Mucosa of descending colon (tissue), 3 donors: ENCODE data around the gene CASTOR1. TPM values are rescaled to one million over a fixed set of nuclear protein-coding genes. Genes with fewer than 3 reads are reported as not detected.
A peak's percentile ranks its signal among the peaks of the same experiment; 100 is the strongest.

Experiments
- ATAC-seq: fragments of 200-7000 bp; cut with Tn5 transposase; one replicate; pipeline ENCODE4 v1.9.1; 2020; ENCODE audit warnings: mild to moderate bottlenecking, moderate library complexity
- DNase-seq, 3 donors: peaks; one replicate each; pipeline ENCODE4 v3.0.0-alpha.2; 2020
- H3K36me3 ChIP-seq: fragments of 200-600 bp; one replicate; pipeline ENCODE4 v1.8.0; 2021; ENCODE audit warnings: low read depth, mild to moderate bottlenecking
- H3K4me1 ChIP-seq: fragments of 200-600 bp; one replicate; pipeline ENCODE4 v1.8.0; 2021; ENCODE audit warnings: low read depth, mild to moderate bottlenecking
- H3K4me3 ChIP-seq: fragments of 200-600 bp; one replicate; pipeline ENCODE4 v1.8.0; 2021; ENCODE audit warnings: mild to moderate bottlenecking
- H3K9me3 ChIP-seq: fragments of 200-600 bp; one replicate; pipeline ENCODE4 v1.8.0; 2021; ENCODE audit warnings: mild to moderate bottlenecking
- intact Hi-C, 2 donors: fragments of 100-400 bp; cut with DNase I in 1 of 2; cut with micrococcal nuclease in 1 of 2; formaldehyde crosslinking; loops; one replicate each; pipeline versions ENCODE4 v1.11.0 to v1.11.1; 2022; cut with DNase I, micrococcal nuclease
- total RNA-seq, 3 donors: library from RNA; stranded (reverse); fragmentation: NEBNext Ultra II Directional in 2 of 3; extraction: Animal tissue kit (Norgen Biotek cat#: 25700) in 2 of 3; gene quantifications; one replicate each; pipeline versions ENCODE4 v1.2.1 to v1.2.4, GENCODE V29; 2021 to 2023
- TF ChIP-seq, protein P1 (sequence below): fragments of 200-600 bp; IDR thresholded peaks from one replicate; pipeline ENCODE4 v1.8.0; 2022; ENCODE audit warnings: antibody characterized with exemption, mild to moderate bottlenecking
- donor health status: DM: no; HTN: no; CAD: no; lungs with moderate emphysema.
- donor health status: DM: no; HTN: no; CAD: no.
- donor health status: DM: no; HTN: yes; CAD: no.

Gene CASTOR1
- total RNA-seq, 3 donors from 2014 or later = 6.1 to 8.4 (median 7.6) TPM

DNA sequence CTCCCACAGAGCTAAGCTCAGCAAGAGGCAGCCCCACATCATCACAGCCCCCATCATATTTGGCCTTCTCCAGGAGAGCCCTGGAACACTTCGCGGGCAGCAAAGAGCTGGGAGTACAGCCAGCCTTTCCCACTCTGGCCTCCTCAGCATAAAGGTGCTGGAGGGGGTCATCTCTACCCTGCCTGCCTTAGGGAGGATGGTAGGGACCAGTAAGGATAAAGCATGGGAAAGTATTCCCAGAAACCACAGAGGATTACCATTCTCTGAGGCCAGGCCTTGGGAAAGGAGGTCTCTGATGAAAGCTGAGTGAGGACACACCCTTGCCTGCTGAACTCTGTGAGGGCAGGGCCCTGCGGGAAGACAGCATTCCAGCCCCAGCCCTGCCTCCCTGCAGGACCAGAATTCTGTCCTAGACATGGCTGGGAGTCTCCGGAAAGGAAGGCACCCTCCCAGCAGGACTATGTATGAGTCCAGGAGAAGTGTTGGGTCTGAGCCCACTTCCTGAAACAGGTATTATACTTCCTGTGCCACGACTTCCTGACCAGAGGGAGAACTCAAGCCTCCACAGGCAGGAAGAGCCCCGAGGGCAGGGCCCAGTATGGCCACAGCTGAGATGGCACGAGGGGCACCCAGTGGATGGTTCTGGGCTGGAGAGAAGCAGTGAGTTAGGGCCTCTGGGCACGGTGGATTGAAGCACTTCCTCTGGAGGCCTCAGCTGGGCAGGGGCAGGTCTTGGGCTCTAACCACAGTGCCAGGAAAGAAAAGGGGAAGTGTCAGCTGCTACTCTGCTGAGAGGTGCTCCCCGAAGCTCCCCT, 12.9 kb upstream of the CASTOR1 start:
- TF ChIP-seq, protein P1, sequence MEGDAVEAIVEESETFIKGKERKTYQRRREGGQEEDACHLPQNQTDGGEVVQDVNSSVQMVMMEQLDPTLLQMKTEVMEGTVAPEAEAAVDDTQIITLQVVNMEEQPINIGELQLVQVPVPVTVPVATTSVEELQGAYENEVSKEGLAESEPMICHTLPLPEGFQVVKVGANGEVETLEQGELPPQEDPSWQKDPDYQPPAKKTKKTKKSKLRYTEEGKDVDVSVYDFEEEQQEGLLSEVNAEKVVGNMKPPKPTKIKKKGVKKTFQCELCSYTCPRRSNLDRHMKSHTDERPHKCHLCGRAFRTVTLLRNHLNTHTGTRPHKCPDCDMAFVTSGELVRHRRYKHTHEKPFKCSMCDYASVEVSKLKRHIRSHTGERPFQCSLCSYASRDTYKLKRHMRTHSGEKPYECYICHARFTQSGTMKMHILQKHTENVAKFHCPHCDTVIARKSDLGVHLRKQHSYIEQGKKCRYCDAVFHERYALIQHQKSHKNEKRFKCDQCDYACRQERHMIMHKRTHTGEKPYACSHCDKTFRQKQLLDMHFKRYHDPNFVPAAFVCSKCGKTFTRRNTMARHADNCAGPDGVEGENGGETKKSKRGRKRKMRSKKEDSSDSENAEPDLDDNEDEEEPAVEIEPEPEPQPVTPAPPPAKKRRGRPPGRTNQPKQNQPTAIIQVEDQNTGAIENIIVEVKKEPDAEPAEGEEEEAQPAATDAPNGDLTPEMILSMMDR = no peak
- intact Hi-C loops = no loop called here
- peak; percentile 56 for ATAC-seq
- Histone ChIP-seq H3K9me3 (no peaks in the 10 kb centered on the region), H3K4me3 (no peak overlapping the region), H3K36me3 (no peaks in the 10 kb centered on the region), H3K4me1 (peaks cover 65% of the 10 kb centered on the region)
- peak; percentile 65 to 74 (median 73) for DNase-seq

DNA sequence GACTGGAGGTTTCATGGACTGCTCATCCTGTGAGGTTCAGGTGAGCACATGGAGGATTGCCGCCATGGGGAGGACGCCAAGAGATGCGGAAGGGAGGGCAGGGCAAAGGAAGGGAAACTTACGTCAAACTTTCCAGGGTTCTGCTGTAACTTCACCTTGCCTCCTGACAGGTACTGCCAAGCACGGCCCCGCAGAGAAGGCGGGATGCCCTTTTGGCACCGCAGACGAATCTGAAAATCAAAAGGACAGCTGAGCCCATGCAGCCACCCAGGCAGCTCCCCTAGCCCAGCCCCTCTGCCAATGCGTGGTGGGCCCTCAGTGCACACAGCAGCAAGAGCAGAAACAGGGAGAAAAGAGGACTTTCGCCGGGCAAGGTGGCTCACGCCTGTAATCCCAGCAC, 10.0 kb upstream of the CASTOR1 start:
- no peaks in the 10 kb centered on the region for H3K9me3 ChIP-seq
- no peak for DNase-seq
- ATAC-seq = no peak
- TF ChIP-seq, protein P1 = no peak
- intact Hi-C loops = no loop called here
- peaks cover 38% of the 10 kb centered on the region for H3K4me1 ChIP-seq
- H3K4me3 ChIP-seq = no peak overlapping the region
- H3K36me3 ChIP-seq = no peaks in the 10 kb centered on the region

DNA sequence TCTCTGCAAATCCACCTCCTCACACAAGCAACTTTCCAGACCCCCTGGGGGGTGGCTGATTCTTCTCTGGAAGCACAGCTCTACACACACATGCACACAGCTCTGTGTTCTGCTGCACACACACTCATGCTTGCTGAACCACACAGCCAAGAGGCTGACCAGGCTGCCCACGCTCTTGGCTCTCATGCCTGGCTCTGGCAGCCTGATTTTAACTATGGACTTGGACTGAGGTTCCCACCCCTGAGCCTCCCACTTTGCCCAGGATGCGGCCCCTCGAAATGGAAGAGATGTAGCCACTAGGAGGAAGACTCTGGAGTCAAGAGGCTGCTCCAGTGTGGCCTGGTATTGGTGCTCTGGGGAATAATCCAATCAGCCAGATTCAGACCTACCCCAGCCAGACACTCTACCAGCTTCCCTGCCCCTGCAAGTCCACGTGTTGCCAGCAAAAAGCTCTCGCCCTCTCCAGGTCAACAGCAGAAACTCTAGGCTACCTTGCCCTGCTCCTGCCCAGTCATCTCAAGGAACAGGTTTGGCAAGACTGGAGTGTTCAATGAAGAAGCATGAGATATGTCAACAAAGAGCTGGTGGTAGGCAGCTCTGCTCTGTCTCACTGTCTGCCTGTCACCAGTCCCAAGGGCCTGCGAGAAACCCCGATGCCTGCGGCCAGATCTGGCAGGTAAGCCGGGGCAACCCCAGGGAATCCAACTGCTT, 8.8 kb upstream of the CASTOR1 start:
- intact Hi-C loops = no loop called here
- Histone ChIP-seq H3K4me1 (peaks cover 27% of the 10 kb centered on the region), H3K9me3 (no peaks in the 10 kb centered on the region), H3K4me3 (no peak overlapping the region), H3K36me3 (peaks cover 5% of the 10 kb centered on the region)
- TF ChIP-seq, protein P1 = no peak
- peak; percentile 67 for ATAC-seq
- DNase-seq = peak in 2 of 3 donors; percentile 60 to 71

DNA sequence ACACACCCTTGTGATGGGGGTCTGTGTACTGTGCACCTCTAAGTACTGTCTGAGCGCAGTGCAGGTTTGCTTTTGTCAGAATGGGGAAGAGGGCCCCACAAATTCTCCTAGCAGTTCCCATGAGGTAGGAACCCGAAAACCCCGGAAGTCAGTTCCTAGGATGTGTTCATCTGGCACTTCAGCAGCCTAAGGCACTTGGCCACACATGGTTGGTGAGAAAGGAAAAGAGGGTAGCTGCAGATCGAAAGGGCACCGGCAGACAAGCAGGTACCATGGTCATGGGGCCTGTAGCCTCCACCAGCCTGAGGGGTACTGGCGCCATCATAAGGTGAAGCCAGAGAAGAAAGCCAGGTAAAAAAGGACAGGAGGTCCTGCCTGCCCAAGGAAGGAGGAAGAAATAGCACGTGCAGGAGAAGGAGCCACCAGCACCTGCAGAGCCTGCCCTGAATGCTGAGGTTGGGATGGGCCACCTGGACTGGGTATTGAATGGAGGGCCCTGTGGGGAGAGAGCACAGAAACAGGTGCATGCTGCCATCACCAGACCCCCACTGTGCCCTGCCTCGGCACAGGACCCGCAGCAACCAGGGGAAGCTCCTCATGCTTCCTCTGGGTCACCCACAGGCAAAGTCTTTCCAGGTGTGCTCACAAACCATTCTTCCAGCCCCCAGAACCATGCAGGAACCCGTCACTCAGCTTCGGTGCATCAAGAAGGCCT, 8.1 kb upstream of the CASTOR1 start:
- Histone ChIP-seq H3K9me3 (no peaks in the 10 kb centered on the region), H3K36me3 (peaks cover 5% of the 10 kb centered on the region), H3K4me1 (peaks cover 22% of the 10 kb centered on the region), H3K4me3 (no peak overlapping the region)
- no peak for DNase-seq
- ATAC-seq = no peak
- TF ChIP-seq, protein P1 = no peak
- intact Hi-C loops = no loop called here

DNA sequence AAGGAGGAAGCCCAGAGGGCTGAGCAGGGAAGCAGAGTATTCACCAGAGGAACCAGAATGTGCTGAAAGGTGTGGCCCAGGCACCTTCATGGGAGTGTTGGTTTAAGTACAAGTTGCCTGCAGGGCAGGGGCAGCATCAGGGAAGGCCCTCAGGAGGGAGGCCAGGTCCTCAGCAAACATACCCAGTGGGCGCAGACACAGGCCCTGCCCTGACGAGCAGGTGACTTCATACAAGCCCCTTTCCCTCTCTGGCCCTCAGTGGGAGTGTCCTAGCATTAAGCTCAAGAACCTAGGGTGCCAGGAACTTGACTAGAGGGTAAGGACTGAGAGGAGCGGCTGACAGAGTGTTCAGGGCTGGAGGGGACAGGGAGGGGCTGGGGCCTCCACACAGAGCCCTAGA, 7.5 kb upstream of the CASTOR1 start:
- H3K4me1 ChIP-seq = peaks cover 18% of the 10 kb centered on the region
- H3K36me3 ChIP-seq = peaks cover 5% of the 10 kb centered on the region
- intact Hi-C loops = no loop called here
- ATAC-seq (no peak), DNase-seq (no peak)
- TF ChIP-seq, protein P1 = no peak
- H3K9me3 ChIP-seq = no peaks in the 10 kb centered on the region
- H3K4me3 ChIP-seq = no peak overlapping the region
